HG03135 (cell line): ENCODE results near the gene PRRG2.
A peak's percentile ranks its signal among the peaks of the same experiment; 100 is the strongest.

ENCODE experiments used
- ATAC-seq: cut with Tn5 transposase; IDR thresholded peaks from one replicate; pipeline ENCODE4 v1.9.1; 2021; ENCODE audit warnings: mild to moderate bottlenecking, moderate library complexity; ENCODE audit not compliant: unreplicated experiment

PRRG2 gene

DNA sequence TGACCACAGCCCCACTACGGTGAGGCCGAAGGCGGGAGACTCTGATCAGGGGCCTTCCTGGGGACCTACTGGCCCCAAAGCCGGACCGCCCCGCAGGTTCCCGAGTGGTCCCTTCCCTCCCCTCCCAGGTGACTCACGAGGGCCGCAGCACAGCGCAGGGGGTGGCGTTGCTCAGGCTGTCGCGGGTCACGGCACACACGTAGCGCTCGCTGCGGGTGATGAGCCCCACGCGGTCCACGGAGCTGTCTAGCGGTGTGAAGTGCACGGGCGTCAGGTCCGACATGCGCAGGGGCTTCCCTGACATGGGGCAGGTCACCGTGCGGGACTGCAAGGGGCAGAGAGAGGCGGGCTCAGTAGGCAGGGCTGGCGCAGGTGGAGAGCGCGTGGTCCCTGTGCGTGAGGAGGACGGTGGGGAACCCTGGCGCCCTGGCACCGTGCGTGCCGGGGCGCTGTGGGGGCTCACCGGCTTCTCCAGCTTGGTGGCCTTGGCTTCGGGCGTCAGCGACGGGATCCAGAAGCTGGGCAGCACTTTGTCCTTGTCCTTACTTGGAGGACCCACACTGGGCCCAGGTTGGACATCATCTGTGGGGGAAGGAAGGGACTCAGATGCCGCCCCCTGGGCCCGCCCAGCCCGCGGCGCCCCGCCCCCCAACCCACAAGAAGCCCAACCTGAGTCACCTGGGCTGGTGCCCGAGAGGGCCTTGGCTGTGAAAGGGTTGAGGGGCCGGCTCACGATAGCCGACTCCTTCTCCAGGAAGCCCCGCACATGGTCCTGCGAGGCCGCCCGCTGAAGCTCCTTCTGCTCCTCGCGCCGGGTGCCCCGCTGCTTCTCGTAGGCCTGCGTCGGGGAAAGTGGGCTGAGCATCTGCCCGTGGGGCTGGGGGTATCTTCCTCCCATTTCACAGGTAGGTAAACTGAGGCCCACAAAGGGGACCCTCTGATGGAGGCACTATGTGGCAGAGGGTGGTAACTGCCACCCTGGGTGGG, 24.4 kb upstream of the PRRG2 start:
- no peak for ATAC-seq

DNA sequence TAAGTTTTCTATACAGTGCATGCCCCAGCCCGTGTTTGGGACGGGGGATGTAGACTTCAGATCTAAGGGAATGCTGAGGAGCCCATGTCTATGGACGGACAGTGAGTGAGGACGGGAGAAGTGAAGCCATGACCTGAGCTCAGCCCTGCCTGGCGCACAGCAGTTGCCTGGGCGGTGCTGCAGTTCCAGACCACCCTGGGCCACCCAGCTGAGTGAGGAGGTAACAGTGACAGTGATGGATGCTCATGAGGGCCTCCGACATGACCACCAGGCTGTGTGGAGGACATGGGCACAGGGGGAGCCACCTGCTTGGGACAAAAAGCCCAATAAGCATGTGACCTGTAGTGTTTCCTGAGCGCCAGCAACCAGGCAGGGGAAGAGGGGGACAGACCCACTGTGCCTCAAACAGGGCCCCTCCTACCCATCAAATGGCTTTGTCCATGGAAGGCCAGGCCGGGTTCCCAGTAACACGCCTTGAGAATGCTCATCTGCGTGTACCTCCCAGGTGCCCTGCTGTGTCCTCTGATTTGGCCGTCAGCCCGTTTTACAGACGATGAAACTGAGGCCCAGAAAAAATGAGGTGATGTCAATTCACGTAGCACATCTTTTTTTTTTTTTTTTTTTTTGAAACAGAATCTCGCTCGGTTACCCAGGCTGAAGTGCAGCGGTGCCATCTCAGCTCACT, 23.3 kb upstream of the PRRG2 start:
- ATAC-seq: no peak

DNA sequence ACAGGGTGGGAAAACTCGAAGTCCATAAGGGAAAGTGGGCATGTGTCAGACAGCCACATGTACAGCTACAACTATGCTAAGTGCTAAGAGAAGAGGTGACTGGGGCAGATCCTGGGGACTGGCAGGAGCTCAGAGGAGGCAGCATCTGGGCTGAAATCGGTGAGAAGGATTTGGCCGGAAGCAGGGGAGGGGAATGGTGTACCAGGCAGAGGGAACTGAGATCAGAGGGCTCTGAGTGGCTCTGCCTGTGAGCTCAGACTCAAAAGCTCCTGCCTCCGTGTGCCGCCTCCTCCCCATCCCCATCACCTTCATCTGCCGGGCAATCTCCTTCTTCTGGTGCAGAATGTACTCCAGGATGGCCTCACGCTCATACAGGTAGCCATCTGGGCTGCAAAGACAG, 22.5 kb upstream of the PRRG2 start:
- ATAC-seq: no peak

DNA sequence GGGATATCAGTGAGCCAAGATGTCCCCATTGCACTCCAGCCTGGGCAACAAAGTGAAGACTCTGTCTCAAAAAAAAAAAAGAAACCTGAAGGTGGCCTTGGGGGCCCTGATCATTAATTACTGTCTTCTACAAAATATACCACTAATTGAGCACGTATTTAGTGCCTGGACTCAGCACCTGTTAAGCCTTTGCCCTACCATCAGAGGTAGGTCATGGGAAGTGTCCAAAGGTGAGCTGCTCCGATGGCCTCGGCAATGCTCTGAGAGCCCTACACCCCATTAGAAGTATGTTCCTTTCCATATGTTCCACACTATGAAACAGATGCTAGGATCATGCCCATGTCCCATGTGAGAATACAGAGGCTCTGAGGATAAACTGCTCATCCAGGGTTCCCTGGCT, 21.7 kb upstream of the PRRG2 start:
- no peak for ATAC-seq

DNA sequence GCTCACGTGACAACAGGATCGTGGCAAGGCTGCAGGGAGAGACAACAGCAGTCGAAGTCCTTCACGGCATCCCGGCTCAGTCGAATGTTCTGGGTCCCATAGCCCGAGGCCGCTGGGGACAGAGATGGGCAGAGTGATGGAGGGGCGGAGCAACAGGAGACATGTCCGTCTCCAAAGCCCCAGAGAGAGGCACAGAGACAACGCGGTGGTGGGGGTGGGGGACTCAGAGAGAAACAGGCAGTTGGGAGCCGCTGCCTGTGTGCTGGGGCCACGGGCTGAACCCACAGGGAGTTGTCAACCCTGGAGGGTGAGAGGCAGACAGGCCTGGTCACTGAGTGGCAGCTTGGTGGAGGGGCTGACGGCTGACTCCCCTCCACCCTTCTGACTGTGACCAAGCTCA, 21.2 kb upstream of the PRRG2 start:
- ATAC-seq: no peak

DNA sequence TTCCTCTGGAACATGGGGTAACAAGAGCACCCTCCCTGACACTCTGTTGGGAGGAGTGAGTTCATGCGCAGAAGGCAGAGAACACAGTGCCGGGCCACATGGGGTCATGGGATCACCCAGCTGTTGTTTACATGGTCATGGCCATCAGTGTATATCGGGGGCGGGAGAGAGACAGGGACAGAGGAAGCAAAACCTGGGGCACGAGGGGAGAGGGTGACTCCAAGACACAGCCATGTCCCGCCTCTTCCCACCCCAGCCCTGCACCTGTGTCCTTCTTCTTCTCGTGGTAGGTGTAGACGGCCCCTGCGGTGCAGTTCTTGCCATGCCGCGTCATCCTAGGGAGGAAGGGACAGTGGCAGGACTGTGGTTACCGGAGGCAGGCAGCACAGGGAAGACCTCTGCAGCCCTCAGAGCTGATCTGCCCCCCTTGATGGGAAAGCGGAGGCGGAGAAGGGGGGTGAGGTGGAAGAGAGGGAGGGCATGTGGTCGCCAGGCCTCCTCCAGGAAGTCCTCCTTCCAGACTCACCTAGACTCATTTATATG, 20.7 kb upstream of the PRRG2 start:
- no peak for ATAC-seq

GRCh38 chr19:49564616-49565045, 16.5 kb upstream of the PRRG2 start:
- ATAC-seq: no peak

GRCh38 chr19:49565261-49565660, 15.9 kb upstream of the PRRG2 start:
- no peak for ATAC-seq

- no peak for ATAC-seq
These were observed 14.8 kb upstream of the PRRG2 start for GRCh38 chr19:49566302-49566701.

DNA sequence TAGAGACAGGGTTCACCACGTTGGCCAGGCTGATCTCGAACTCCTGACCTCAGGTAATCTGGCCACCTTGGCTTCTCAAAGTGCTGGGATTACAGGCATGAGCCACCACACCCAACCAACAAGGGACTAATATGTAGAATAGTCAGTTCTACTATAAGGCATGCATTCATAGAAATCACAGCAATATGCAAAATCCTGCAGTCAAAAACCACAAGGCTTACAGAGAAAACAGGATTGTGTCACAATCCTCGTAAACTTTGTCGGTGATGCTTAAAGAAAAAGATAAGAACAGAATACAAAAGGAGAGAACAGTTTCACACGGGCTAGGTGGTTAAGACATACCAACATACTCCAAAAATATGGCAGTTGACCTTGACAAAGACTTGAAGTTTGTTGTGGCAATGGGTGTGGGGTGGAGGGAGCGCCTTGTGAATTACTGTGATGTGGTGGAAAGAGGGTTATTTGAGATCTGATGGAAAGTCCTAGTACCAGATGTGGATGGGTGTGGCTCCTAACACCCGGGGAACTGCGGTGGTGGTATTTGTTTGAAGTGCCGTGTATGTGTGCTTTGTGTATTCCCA, 13.2 kb upstream of the PRRG2 start:
- no peak for ATAC-seq

- ATAC-seq: no peak
These were observed 10.8 kb upstream of the PRRG2 start for GRCh38 chr19:49570138-49570856.

- ATAC-seq: no peak
These were observed 10.0 kb upstream of the PRRG2 start for GRCh38 chr19:49570997-49571676.

DNA sequence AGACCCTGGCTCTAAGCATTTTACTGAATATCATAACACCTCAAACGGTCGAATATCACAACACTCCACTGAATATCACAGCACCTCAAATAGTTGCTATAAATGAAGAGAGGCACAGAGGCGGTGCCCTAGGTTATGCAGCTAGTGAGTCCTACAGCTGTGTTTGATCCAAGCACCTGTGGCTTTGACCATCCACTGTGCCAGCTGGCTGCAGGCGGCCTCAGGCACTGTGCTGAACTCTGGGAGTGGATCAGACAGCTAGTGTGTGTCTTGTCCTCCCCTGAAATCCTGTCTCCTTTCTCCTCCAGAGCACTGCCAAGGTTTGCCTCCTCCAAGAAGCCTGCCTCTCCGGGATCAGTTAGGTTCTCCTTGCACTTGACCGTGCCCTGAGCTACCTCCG, 8.1 kb upstream of the PRRG2 start:
- ATAC-seq: no peak

GRCh38 chr19:49573425-49573824, 7.7 kb upstream of the PRRG2 start:
- no peak for ATAC-seq

DNA sequence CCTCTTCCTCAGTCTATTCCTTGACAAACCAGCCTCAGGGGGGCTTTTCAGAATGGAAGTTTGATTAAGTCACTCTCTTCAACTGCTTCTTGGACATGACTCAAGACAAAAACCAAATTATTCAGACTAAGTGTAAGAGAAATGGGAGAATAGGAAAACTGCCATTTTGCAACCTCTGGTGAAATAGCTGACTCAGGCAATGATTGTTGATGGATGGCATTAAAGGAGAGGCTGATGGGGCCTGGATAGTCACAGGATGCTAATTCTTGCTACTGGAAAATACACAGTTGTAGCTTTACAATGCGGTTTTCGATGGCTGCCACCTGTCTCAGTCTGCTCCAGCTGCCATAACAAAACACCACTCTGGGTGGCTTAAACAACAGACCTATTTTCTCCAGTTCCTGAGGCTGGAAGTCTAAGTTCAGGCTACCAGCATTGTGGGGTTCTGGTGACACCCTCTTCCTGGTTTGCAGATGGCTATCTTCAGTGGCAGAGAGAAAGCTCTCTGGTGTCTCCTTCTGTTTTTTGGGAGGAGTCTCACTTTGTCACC, 6.8 kb upstream of the PRRG2 start:
- no peak for ATAC-seq

GRCh38 chr19:49579193-49579592, 1.9 kb upstream of the PRRG2 start:
- no peak for ATAC-seq

- ATAC-seq: no peak
These were observed 1.2 kb upstream of the PRRG2 start for GRCh38 chr19:49579947-49580263.

- ATAC-seq: peak; percentile 79
These were observed 681 bp upstream of the PRRG2 start, which contains the start of gene NOSIP for GRCh38 chr19:49580264-49581006. TSS of gene NOSIP (minus strand) at chr19:49580556. CDS start at chr19:49560691, 19,865 bp downstream.

DNA sequence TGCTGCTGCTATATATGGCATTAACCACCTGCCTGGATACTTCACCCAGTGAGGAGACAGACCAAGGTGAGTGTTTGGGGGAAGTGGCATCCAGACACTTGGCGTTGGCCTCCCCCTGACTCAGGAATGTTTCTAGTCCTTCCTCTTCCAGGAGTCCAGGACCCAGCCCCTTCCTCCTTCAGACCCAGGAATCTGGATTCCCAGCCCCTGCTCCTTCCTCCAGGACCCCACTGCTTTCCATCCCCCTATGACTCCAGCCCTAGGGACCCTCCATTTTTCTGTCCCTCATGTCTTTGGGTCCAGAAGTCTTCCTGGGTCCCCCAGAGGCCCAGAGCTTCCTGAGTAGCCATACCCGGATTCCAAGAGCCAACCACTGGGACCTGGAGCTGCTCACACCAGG, 2.1 kb downstream of the PRRG2 start:
- ATAC-seq: no peak
